Measurements from ENCODE around the gene CDH22.

The CDH22 gene

GRCh38 chr20:46127396-46128010 is 180.8 kb downstream of the CDH22 start:
- DNase-seq (ENCODE audit: low read depth in 2 of 2, low spot score in 1 of 2), result no peak

DNA sequence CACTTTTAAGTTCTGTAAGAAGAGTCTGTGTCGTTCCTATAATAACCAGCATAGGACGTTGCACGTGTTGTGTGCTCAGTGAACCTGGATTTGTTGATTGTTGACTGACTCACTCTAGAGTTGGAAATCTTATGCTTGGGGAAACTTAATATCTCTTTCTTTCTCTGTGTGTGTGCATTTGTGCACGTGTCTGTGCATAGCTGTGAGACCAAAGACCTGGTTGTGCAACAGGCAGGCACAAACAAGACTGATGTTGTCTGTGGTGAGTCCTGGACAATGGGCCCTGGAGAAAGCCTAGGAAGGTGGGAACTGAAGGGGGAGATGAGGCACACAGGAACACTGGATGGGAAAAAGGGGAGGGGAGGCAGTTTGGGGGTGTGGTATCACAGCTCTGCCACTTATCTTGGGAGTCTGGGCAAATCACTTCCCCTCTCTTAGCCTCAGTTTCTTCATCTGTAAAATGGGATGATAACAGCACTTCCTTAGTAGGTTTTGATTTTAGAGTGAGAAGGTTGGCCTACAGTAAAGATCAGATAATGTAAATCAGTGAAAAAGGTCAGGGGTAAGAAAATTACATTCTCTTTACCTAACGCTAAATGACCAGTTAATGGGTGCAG is 181.8 kb downstream of the CDH22 start:
- DNase-seq (ENCODE audit: low read depth in 2 of 2, low spot score in 1 of 2), result no peak

All from stimulated activated CD8-positive, alpha-beta memory T cell treated with anti-CD3 and anti-CD28 coated beads, Interleukin-4, amount 100 ng/mL, for 4 hours (primary cell).